Muscle of leg (tissue), 11 donors: Measurements from ENCODE around the gene ADGRD1. TPM values are rescaled to one million over a fixed set of nuclear protein-coding genes. Genes with fewer than 3 reads are reported as not detected.

ENCODE experiments used
- DNase-seq: peaks from one replicate; pipeline ENCODE4 v3.0.0; 2013
- H3K27ac ChIP-seq: one replicate; pipeline ENCODE4 v1.5.1; 2013; ENCODE audit warnings: mild to moderate bottlenecking, low read length, control low read depth
- H3K27me3 ChIP-seq: one replicate; pipeline ENCODE4 v1.6.1; 2013; ENCODE audit warnings: low read length; ENCODE audit not compliant: control insufficient read depth, insufficient read depth
- H3K36me3 ChIP-seq: one replicate; pipeline ENCODE4 v1.6.1; 2013; ENCODE audit warnings: low read length; ENCODE audit not compliant: control insufficient read depth, insufficient read depth
- H3K4me1 ChIP-seq: one replicate; pipeline ENCODE4 v1.6.1; 2013; ENCODE audit warnings: low read length; ENCODE audit not compliant: control insufficient read depth, insufficient read depth
- H3K4me3 ChIP-seq: one replicate; pipeline ENCODE4 v1.5.1; 2013; ENCODE audit warnings: low read length, control low read depth
- H3K9me3 ChIP-seq: replicated peaks from 2 replicates; pipeline ENCODE4 v1.6.1; 2013; ENCODE audit warnings: low read depth, low read length; ENCODE audit not compliant: control insufficient read depth
- WGBS: methylation state at CpG from one replicate; pipeline ENCODE4 v1.1.5; 2013; ENCODE audit warnings: missing lambda C conversion rate; ENCODE audit not compliant: insufficient coverage; 5-methylcytosine and 5-hydroxymethylcytosine counted together
- polyA plus RNA-seq, 8 donors: library from polyadenylated mRNA; unstranded; fragments of 120-200 nt; gene quantifications; one replicate each; pipeline versions ENCODE4 v1.2.1 to v1.2.3, GENCODE V29; 2013; ENCODE audit warnings: inconsistent platforms in 1 of 8, low replicate concordance in 1 of 8; ENCODE audit not compliant: insufficient read length in 8 of 8, insufficient read depth in 1 of 8
- total RNA-seq: library from RNA; stranded (reverse); fragments of 120-200 nt; gene quantifications from one replicate; pipeline ENCODE4 v1.2.4, GENCODE V29; 2013

The ADGRD1 gene
- total and polyA plus RNA-seq, 9 donors, result 4.9 to 14.7 (median 10.6) TPM

DNA sequence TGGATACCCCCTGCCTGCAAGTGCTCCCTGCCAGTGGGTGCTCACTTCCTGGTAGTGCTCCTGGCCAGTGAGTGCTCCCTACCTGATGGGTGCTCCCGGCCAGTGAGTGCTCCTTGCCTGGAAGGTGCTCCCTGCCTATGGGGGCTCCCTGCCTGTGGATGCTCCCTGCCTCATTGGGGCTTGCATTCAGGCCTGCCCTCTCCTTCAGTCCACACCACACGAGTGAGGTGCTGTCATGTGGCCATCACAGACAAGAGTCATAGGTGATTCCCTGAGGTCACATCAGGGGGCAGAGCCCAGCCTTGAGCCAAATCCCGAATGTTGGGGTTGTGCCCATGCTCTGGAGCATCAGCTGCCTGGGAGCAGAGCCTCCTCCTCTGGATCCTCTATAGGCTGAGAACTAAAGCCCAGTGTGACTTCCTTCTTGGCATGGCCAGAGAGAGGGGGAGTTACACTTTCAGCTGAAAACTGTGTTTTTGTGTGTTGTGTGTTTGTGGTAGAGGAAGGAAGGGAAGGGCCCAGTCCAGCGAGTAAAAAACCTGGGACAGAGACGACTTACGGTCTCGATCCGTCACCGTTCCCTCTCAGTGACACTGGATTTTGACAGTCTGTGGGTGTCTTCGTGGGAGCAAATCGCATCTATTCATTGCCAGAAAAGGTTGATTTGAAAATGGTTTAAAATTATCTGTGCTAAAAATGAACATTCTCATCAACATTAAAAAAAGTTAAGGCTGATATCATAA lies 136.0 kb downstream of the ADGRD1 start:
- H3K4me3 ChIP-seq, result no peak overlapping the region
- H3K9me3 ChIP-seq, result no peaks in the 10 kb centered on the region
- no peaks in the 10 kb centered on the region for H3K36me3 ChIP-seq
- WGBS, result 83% methylated on average over 2 of the region's 11 CpGs
- no peaks in the 10 kb centered on the region for H3K27me3 ChIP-seq
- no peak for DNase-seq
- H3K27ac ChIP-seq, result no peak overlapping the region
- H3K4me1 ChIP-seq, result peaks cover 5% of the 10 kb centered on the region

DNA sequence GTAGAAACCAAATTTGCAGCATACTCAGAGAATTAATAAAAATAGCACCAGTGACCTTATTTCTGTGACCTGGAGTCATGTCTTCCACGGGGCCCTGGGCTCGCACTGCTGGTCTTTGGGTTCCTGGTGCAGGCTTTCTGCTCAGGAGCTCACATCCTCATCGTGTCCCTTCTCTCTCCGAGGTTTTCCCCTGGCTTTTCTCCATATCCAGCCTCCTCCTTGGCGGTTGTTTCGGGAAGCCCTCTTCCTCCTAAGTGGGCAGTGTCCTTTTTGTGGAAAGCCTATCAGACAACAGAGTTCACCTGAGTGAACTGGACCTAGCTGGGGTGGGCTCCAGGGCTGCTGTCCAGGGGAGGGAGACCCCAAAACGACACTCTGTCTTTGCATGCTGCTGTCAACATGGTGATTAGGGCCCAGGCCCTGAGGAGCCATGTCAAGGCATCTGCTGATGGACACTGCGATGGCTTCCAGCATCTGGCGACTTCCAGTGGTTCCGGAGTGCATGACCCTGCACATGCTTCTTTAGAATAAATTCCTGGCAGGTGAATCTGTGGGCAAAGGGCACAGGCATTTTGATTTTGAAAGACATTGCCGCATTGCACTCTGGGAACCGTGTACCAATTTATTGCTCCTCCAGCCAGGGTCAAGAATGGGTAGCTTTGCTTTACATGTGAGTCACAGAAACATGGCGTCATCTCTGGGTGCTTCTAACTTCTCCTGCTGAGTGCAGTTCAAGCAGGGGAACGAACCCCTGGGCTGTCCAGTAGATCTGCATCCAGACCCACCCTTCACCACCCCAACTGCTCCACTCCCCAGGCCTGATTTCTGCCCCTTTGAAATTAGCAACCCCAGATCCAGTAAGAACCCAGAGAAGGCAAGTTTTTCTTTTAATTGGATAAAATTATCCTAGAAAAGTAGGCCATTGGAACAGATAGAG lies 136.8 kb downstream of the ADGRD1 start:
- Histone ChIP-seq H3K4me3 (no peak overlapping the region), H3K27me3 (peaks cover 3% of the 10 kb centered on the region), H3K4me1 (peaks cover 5% of the 10 kb centered on the region), H3K36me3 (no peaks in the 10 kb centered on the region), H3K9me3 (no peaks in the 10 kb centered on the region), H3K27ac (no peak overlapping the region)
- DNase-seq, result no peak
- WGBS, result 77% methylated on average over 14 of the region's 14 CpGs

- WGBS, result 55% methylated on average over 9 of the region's 13 CpGs
These were observed 137.8 kb downstream of the ADGRD1 start for GRCh38 chr12:131091413-131091975.

GRCh38 chr12:131091976-131092691 lies 138.4 kb downstream of the ADGRD1 start:
- WGBS, result 95% methylated on average over 10 of the region's 18 CpGs
- peaks cover 3% of the 10 kb centered on the region for H3K27me3 ChIP-seq
- peaks cover 5% of the 10 kb centered on the region for H3K4me1 ChIP-seq
- no peak overlapping the region for H3K4me3 ChIP-seq
- H3K27ac ChIP-seq, result no peak overlapping the region
- H3K36me3 ChIP-seq, result no peaks in the 10 kb centered on the region
- no peak for DNase-seq
- no peaks in the 10 kb centered on the region for H3K9me3 ChIP-seq

More at GRCh38 chr12:131091413-131091975, 137.8 kb downstream of the ADGRD1 start:
- H3K9me3 ChIP-seq, result no peaks in the 10 kb centered on the region
- H3K27me3 ChIP-seq, result peaks cover 3% of the 10 kb centered on the region
- no peaks in the 10 kb centered on the region for H3K36me3 ChIP-seq
- peaks cover 5% of the 10 kb centered on the region for H3K4me1 ChIP-seq
- no peak for DNase-seq
- no peak overlapping the region for H3K4me3 ChIP-seq
- H3K27ac ChIP-seq, result no peak overlapping the region

GRCh38 chr12:131092901-131093603 lies 139.3 kb downstream of the ADGRD1 start:
- WGBS, result 60% methylated on average over 15 of the region's 21 CpGs
- no peaks in the 10 kb centered on the region for H3K36me3 ChIP-seq
- H3K27ac ChIP-seq, result no peak overlapping the region
- no peak overlapping the region for H3K4me3 ChIP-seq
- DNase-seq, result no peak
- peaks cover 10% of the 10 kb centered on the region for H3K4me1 ChIP-seq
- H3K9me3 ChIP-seq, result no peaks in the 10 kb centered on the region
- peaks cover 3% of the 10 kb centered on the region for H3K27me3 ChIP-seq

GRCh38 chr12:131093604-131093955 lies 139.9 kb downstream of the ADGRD1 start:
- DNase-seq, result no peak
- Histone ChIP-seq H3K27ac (no peak overlapping the region), H3K4me1 (peaks cover 10% of the 10 kb centered on the region), H3K36me3 (no peaks in the 10 kb centered on the region), H3K4me3 (no peak overlapping the region), H3K9me3 (no peaks in the 10 kb centered on the region), H3K27me3 (peaks cover 3% of the 10 kb centered on the region)
- 61% methylated on average over 3 of the region's 5 CpGs for WGBS

DNA sequence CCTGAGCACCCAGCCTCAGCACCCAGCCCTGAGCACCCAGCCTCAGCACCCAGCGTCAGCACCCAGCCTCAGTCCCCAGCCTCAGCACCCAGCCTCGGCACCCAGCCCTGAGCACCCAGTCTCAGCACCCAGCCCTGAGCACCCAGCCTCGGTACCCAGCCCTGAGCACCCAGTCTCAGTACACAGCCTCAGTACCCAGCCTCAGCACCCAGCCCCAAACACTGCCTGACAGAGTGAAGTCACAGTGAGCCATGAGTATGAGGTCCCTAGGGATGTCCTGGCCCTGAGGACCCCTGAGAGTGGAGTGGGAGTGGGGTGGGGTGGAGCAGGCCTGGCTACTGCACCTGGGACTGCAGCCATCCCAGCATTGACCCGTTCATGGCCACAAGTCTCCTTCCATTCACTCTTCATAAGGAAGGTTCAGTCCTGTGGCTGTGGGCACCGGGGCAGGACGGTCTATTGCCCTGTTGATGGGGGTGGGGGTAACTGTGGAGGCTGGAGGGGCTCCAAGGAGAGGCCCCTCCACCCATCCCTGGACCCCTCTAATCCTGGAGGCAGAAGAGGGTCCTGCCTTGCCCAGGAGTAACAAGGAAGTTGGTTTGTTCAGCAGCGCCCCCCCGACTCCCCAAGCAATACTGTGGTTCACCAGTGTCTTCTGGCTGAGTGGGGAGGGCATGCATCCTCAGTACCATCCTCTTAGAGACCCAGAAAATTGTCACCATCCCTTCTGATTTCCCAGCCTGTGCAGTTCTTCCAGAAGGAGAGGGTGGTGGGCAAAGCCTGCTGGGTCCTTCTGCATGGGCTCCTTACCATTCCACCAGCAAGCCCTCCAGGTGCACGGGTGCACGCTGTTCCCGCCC lies 140.5 kb downstream of the ADGRD1 start:
- no peak for DNase-seq
- H3K27ac ChIP-seq, result no peak overlapping the region
- peaks cover 10% of the 10 kb centered on the region for H3K4me1 ChIP-seq
- no peaks in the 10 kb centered on the region for H3K36me3 ChIP-seq
- no peaks in the 10 kb centered on the region for H3K9me3 ChIP-seq
- no peak overlapping the region for H3K4me3 ChIP-seq
- peaks cover 5% of the 10 kb centered on the region for H3K27me3 ChIP-seq
- WGBS, result 83% methylated on average over 2 of the region's 11 CpGs

DNA sequence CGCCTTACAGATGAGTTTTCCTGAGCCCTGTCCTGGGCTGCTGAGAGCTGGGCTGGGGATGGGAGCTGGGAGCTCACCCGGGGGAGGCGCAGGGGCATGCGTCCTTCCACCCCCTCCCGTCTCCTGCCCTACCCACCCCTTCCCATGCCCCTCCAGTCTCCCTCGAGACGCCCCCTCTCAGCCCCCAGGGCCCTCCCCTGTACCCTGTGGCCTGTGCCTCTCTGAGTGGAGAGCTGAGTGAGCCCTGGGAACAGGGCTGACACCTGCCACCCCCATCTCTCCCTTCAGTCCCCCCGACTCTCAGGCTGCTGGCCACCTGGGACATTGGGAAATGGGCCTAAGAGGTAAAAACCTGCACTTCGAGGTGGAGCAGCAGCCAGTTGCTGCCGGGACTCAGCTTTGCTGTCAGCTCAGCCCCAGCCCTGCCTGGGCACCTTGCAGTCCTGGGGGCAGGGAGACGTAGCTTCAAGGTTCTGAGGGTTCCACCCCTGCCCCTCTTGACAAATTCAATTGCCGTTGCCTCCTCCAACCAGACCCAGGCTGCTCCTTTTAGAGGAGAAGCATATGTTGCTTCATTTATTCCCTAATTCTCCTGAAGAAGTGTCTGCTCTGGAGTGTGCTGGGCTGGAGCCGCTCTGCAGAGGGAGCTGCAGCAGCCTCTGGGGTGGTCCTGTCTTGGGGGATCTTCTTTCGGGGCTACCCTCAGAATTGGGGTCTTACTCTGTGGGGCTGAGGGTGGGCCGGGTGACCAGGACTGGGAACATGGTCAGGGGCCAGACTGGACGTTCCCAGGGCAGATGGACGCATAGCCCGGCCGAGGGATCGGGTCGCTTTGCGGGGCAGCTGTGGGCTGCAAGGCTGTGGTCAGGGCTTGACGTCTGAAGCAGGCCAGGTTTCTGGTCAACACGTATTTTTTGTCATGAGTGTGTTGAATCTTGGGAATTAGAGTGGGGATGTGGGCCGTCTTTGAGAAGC lies 141.4 kb downstream of the ADGRD1 start:
- Histone ChIP-seq H3K27ac (no peak overlapping the region), H3K4me3 (no peak overlapping the region), H3K9me3 (no peaks in the 10 kb centered on the region), H3K27me3 (peaks cover 5% of the 10 kb centered on the region), H3K4me1 (peaks cover 10% of the 10 kb centered on the region), H3K36me3 (no peaks in the 10 kb centered on the region)
- 71% methylated on average over 15 of the region's 25 CpGs for WGBS
- no peak for DNase-seq
